ENCODE data around the gene STARD5.
"Not testable (repeated sequence)": the region's sequence is repeated elsewhere in the genome, so short reads cannot be mapped to it uniquely, and the experiment has no call there.

The STARD5 gene, protein sequence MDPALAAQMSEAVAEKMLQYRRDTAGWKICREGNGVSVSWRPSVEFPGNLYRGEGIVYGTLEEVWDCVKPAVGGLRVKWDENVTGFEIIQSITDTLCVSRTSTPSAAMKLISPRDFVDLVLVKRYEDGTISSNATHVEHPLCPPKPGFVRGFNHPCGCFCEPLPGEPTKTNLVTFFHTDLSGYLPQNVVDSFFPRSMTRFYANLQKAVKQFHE

GRCh38 chr15:81323944-81324881 lies at the start of gene STARD5:
TSS of gene STARD5 (minus strand) at chr15:81324141. CDS start at chr15:81324099, 42 bp downstream.
- intact Hi-C loops (cut with DNase I): no loop called here
- DNase-seq: peak; percentile 96 to 100 (median 99)

DNA sequence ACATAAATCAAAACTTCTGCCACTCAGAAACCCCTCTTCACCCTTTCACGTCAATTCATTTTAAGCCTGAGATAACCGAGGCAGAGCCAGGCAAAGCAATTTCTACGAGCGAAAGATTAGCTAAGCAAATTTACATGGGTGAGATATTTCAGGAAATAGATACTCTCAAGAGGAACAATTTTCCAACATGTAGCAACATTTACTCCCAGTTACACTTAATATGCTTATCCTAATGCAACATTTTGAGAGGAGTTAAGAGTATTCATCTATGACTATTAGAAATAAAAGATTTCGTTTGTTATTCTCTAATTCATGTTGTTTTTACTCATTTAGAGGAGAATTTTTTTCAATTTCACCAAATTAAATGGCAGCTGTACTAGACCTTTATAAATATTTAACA lies 49.2 kb upstream of the STARD5 start:
- no peak for DNase-seq

DNA sequence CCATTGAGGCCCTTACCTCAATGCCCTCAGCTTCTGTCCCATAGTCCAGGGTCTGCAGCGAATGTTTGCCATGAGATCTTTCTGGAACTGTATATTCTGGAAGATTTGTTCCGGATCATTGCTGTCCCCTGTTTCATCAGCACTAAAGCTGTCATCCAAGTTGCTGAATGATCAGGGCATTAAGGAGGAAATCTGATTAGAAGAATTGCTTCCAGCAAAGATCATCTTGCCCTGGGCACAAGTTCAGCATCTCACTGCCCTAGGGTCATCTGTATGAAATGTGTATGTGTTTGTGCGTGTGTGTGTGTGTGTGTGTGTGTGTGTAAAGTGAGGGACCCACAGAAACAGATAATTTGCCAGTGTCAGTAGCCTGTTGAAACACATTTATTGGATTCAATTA lies 48.6 kb upstream of the STARD5 start:
- intact Hi-C loops (cut with DNase I): no loop called here
- no peak for DNase-seq

More for the DNA sequence above, 49.2 kb upstream of the STARD5 start:
- intact Hi-C loops (cut with DNase I): no loop called here

DNA sequence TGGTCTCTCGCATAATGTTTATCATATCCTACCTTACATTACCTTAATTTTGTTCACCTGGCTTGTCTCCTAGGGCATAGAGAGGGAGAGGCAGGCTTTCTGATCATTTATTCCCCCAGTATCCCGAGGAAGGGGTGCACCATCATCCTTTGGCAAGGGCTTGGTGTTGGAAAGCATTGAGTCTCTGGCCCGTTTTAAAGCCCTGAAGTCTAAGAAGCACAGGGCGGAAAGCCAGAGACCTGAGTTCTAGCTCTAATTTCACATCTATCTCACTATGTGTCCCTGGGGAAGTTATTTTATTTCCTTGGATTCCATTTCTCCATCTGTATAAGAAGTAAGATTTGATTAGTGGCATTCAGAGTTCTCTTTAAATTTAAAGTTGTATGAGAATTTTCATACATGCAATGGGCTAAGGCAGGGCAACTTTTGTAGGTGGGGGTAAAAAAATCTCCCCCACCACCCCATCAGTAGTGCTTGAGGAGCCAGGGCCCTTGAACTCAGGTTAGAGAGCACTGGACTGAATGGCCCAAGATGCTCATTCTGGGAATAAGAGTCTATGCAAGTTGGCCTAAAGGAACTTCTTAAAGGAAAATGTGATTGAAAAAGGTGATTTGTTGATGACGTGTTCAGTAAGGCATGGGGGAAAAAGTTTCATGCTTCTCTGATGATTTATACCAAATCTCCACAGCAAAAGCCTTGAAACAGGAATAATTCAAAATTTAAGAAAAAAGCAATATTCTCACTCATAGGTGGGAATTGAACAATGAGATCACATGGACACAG lies 40.0 kb upstream of the STARD5 start:
- no peak for DNase-seq
- intact Hi-C loops (cut with DNase I): no loop called here

DNA sequence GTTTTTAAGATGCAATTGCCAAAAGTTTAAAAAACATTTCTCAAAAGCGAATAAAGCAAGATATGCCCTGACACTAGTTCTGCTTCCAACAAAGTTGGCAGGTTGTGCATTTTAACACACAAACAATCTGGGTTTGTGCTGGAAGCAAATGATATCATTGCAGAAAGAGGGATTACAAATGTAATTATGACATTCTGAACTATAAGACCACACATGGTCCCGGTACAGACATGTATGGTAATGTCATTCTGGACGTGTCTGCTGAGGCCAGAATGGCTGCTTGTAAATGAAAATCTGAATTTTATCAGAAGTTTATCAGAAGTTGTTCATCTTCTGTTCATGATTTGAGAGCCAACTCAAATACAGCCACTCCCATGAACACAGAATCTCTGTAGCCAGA lies 39.3 kb upstream of the STARD5 start:
- intact Hi-C loops (cut with DNase I): no loop called here
- DNase-seq: no peak

GRCh38 chr15:81362790-81363189 lies 38.8 kb upstream of the STARD5 start:
- no peak for DNase-seq
- intact Hi-C loops (cut with DNase I): no loop called here

- intact Hi-C loops (cut with DNase I): no loop called here
- DNase-seq: no peak
Measured at GRCh38 chr15:81361891-81362290, 38.0 kb upstream of the STARD5 start.

GRCh38 chr15:81360491-81360890 lies 36.5 kb upstream of the STARD5 start:
- intact Hi-C loops (cut with DNase I): no loop called here
- DNase-seq: no peak

GRCh38 chr15:81358248-81358647 lies 34.3 kb upstream of the STARD5 start:
- intact Hi-C loops (cut with DNase I): no loop called here
- DNase-seq: no peak

DNA sequence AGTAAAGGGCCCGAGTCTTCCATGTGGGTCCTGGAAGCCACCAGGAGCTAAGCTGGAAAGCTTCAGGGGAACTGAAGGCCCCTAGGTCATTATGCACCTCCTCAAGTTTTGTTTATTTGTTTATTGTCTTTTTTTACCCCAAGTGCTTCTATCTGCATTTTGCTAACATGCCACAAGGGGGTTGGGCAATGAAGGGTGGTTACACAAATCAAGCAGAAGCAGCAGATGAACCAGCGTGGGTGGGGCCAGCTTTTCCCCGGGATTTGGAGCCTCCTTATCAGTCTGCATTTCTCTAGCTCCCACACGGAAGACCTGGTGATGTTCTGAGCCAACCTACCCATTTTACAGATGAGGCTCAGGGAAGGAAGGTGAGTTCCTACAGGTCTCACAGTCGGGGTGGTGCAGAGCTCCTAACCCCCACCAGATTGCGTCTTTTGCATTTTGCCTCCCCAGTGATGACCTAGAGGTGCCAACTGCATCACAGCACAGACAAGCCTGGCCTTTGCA lies 33.3 kb upstream of the STARD5 start:
- no peak for DNase-seq

DNA sequence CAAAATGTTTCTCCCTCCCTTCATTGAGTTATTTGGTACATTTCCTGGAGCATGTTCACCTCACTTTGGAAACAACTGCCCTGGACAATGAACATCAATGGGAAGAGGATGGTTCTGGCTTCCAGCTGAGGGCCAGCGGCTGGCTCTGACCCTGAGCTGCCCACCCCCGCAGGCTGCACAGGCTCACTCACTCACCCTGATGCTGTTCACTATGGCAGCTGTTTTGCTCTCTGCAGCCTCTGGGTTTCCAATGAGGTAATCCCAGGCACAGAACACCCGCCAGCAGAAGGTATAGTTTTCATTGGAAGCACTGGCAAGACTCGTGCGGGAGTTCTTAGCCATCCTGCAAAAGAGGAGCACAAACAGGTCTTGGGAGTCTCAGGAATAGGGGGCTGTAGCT lies 32.3 kb upstream of the STARD5 start:
- intact Hi-C loops (cut with DNase I): no loop called here
- DNase-seq: no peak

More for the DNA sequence above, 33.3 kb upstream of the STARD5 start:
- intact Hi-C loops (cut with DNase I): no loop called here

DNA sequence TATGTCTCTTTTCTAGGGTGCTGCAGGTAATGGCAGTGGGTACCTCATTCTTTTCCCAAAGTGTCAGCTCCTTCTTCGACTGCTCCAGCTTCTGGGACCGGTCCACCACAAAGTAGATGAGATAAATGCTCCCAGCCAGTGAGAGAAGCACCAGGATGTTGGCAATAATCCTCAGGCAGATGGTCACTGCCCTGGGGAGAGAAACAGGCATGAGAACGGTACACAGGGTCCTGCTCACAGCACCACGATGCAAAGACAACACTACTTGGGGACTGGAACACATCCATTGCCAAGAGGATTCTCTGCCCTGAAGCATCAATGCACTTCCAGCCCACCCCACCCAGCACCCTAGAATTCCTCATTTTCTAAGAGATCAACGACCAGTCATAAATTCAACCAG lies 27.7 kb upstream of the STARD5 start:
- intact Hi-C loops (cut with DNase I): no loop called here
- no peak for DNase-seq

DNA sequence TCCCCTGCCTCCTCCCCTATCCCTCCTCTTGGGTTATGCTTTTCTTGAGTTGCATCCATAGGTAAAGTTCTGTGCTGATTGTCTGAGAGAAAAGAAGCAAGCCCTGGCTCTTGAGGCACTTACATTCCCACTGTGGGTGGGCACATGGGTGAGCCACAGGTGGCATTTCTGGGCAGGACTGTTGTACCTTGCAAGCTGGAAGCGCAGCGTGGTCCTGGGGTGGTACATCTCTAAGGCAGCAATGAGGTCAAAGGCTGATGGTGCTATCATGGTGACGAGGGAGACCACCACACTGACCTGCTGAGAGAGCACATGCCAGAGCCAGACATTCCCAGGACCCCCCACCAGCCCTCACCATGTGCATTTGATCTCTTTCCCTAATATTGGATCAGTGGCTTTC lies 25.3 kb upstream of the STARD5 start:
- DNase-seq: no peak
- intact Hi-C loops (cut with DNase I): no loop called here

DNA sequence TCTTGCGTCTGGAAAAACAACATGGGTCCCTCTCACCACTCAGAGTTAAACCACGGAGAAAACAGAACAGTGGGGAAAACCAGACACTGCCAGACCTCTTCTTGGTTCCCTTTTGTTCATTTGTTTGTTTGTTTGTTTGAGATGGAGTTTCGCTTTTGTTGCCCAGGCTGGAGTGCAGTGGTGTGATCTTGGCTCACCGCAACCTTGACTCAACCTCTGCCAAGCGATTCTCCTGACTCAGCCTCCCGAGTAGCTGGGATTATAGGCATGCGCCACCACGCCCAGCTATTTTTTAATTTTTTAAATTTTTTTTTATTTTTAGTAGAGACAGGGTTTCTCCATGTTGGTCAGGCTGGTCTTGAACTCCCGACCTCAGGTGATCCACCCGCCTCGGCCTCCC lies 24.8 kb upstream of the STARD5 start:
- intact Hi-C loops (cut with DNase I); DNase-seq: not testable (repeated sequence)

- DNase-seq: no peak
- intact Hi-C loops (cut with DNase I): no loop called here
Measured at GRCh38 chr15:81347910-81348309, 24.0 kb upstream of the STARD5 start.

- intact Hi-C loops (cut with DNase I): no loop called here
Measured at GRCh38 chr15:81346611-81347010, 22.7 kb upstream of the STARD5 start.

DNA sequence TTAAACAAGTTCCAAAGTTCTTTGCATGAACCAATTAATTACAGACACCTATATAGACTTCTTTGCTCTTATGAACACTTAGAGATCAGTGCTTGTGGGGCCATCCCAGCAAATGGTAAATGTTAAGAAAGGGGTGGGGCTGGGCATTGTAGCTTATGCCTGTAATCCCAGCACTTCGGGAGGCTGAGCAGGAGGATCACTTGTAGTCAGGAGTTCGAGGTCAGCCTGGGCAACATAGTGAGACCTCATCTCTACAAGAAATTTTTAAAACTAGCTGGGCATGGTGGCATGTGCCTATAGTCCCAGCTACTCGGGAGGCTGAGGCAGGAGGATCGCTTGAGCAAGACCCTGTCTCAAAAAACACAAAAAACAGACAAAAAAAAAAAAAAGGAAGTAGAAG lies 19.4 kb upstream of the STARD5 start:
- intact Hi-C loops (cut with DNase I): no loop called here
- no peak for DNase-seq

More at GRCh38 chr15:81346611-81347010, 22.7 kb upstream of the STARD5 start:
- DNase-seq: no peak

GRCh38 chr15:81341351-81341750 lies 17.4 kb upstream of the STARD5 start:
- DNase-seq: no peak
- intact Hi-C loops (cut with DNase I): no loop called here

DNA sequence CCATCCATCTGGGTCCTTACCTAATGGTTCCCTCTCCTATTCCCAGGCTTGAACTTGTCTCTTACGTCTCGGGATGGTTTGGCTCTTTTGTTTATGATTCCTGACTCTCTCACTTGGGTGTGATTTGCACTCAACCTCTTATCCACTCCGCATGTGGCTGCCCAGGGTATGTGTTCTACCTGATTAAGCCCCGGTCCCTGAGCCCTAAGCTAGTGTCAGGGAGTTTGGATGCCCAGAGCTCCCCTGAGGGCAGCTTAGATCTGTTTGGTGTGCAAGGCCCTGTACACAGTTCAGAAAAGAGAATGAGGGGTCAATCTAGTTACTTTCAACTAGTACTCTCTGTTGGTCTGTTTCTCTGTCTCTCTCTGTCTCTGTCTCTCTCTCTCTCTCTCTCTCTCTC lies 15.9 kb upstream of the STARD5 start:
- intact Hi-C loops (cut with DNase I): no loop called here
- no peak for DNase-seq

- DNase-seq: no peak
- intact Hi-C loops (cut with DNase I): no loop called here
Measured at GRCh38 chr15:81339321-81339720, 15.4 kb upstream of the STARD5 start.

All from posterior cingulate gyrus (tissue), 11 donors.